Dermis blood vessel endothelial cell (primary cell): ENCODE measurements around the gene ZNF624. TPM values are rescaled to one million over a fixed set of nuclear protein-coding genes. Genes with fewer than 3 reads are reported as not detected.
A peak's percentile ranks its signal among the peaks of the same experiment; 100 is the strongest.

ENCODE experiments used
- DNase-seq: peaks from one replicate; pipeline ENCODE4 v3.0.0; 2010
- total RNA-seq: library from RNA; depleted of rRNA; stranded (reverse); fragments of >200 nt; gene quantifications from 2 replicates; pipeline ENCODE4 v1.2.3, GENCODE V29; 2014

Gene ZNF624
- total RNA-seq, 1 donor from 2014 or later, result 7.0 TPM

DNA sequence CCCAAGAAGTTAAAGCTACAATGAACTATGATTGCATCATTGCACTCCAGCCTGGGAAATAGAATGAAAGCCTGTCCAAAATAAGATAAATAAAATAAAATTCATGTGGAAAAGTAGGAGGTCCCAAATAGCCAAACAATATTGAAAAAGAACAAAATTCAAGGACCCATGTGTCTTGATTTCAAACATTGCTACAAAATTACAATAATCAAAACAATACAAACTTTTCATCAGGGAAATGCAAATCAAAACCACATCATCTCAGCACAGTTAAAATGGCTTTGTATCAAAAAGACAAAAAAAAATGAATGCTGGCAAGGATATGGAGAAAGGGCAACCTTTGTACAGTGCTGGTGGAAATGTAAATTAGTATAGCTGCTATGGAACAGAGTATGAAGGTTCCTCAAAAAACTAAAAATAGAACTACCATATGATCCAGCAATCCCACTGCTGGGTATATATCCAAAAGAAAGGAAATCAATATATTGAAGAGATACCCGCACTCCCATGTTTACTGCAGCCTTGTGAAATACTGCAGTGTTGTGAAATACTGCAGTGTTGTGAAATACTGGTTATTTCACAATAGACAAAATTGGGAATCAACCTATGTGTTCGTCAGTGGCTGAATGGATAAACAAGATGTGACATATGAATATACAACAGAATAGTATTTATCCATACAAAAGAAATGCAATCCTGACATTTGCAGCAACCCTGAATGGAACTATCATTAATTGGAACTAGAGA lies 60.1 kb downstream of the ZNF624 start:
- DNase-seq, result no peak

DNA sequence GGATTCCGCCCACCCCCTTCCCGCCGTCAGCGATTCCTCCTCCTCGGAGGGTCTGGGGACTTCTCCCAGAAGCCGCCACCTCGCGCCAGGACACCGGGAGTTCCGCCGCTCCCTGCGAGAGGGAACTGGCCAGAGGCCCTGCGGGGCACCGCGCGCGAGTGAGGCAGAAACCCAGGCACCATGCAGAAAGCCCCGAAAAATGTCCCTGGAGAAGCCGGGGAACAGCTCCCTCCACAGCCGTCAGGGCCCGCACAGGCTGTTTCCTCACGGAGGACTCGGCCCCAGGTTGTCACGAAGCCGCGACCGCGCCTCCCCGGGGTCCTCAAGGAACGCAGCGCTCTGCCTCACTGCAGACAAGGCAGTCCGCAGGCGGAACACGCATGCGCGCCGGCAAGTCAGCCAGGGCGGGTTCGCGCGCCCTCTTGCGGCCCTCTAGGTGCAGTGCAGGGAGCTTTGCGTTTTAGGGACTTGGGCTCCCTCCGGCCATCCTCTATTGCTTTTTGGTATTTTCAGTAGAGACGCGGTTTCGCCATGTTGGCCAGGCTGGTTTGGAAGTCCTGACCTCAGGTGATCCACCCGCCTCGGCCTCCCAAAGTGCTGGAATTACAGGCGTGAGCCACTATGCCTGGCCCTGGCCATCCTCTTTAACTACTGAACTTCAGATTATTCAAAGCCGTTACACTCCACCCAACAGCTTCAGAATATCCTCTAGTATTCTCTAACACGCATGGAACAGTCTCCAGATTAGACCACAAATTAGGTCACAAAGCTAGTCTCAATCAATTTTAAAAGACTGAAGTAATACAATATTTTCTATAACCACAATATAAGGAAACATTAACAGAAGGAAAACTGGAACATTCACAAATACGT lies 64.3 kb downstream of the ZNF624 start:
- peak; percentile 87 for DNase-seq

DNA sequence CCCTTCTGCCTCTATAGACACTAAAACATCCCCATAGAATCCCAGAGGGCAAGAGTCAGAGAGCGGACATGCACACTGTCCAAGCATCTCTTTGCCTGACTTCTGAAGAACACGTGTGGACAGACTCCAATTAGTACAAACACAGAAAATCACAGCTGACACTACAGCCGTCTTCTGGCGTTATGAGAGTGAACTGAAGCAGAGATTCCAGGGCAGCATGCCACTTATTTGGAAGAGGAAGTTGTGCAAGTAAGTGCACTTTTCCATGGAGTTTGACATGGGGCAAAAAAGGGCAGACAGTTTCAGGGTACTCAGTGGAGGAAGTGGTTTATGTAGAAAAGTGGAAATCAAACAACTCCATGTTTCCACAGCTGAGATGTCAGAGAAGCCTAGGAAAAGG lies 67.9 kb downstream of the ZNF624 start:
- DNase-seq, result no peak

DNA sequence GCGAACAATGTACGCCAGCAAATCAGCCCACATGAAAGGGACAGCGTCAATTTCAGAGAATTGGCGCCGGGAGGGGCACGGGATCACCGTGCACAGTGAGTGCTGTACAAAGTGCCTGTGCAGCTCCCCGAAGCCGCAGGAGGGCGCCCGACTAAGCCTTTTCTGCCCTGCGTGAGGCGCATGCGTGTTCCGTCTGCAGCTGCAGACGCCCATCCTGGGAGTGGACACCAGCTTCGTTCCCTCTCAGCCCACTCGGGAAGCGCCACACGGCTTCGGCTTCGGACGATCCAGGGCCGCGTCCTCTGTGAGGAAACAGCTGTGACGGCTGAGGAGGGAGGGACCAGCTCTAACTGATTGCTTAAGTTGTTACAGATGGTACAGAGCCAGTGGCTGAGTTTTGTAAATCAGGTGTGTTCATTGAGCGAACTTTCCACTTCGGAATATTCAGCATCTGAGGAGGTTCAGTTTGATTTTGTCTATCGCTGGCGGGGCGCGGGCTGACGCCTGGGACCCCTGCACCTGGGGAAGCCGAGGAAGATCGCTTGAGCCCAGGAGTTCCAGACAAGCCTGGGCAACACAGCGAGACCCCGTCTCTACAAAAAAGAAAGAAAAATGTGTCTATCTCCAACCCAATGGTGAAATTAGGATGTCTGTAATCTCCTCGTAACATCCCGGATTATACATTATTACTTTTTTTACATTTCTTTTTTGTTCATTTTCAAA lies 69.2 kb downstream of the ZNF624 start:
- DNase-seq, result peak; percentile 92

DNA sequence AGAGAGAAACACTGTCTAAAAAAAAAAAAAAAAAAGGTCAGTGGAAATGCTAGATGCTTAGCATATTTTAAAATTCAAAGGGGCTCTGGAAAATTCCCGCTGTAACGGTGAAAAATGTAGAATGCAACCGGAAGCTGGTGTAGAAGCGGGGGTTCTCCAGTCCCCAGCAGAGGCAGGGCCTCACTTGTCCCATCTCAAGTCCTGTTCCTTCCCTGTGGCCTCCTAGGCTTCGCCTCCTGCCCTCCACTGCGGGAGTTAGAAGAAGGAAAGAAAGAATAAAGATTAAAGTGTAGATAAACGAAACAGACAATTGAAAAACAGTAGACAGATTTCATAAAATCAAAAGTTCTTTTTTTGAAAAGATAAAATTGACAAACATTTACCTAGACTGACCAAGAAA lies 69.9 kb downstream of the ZNF624 start:
- no peak for DNase-seq

DNA sequence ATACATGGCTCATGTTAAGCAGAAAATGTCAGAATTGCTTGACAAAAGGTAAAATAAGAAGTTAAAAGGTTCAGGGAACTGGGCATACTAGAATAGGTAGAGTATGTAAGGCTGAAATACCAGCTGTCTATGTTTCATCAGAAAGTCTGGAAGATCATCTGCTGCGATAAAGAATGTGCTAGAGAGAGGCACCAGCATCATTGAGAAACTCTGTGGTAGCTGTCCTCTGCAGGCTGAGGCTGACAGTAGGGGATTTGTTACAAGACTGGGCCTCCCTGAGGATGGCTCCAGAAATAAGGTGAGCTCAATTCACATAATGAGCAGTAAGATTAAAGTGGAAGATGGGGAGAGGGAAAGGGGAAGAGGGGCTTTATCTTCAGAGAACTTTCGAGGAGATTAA lies 80.2 kb downstream of the ZNF624 start:
- no peak for DNase-seq

Other genes with a start within 250 kb of the ZNF624 start
- gene TRPV2, start 238.3 kb downstream of the ZNF624 start, total RNA-seq, result 40.0 and 48.8 TPM in 2 replicates
- 2.6 and 4.5 TPM in 2 replicates for gene LRRC75A, start 161.7 kb downstream of the ZNF624 start, total RNA-seq
- gene ZNF287, start 84.6 kb downstream of the ZNF624 start, total RNA-seq, result 1.8 and 1.9 TPM in 2 replicates
- 3.2 and 7.7 TPM in 2 replicates for gene CCDC144A, start 36.4 kb upstream of the ZNF624 start, total RNA-seq